Measurements from ENCODE around the gene DLG2. TPM values are rescaled to one million over a fixed set of nuclear protein-coding genes. Genes with fewer than 3 reads are reported as not detected.
"Not testable (repeated sequence)": the region's sequence is repeated elsewhere in the genome, so short reads cannot be mapped to it uniquely, and the experiment has no call there.

DLG2 gene
- polyA plus RNA-seq, 6 donors from 2014 or later = 0.93 to 2.4 (median 1.3) TPM

DNA sequence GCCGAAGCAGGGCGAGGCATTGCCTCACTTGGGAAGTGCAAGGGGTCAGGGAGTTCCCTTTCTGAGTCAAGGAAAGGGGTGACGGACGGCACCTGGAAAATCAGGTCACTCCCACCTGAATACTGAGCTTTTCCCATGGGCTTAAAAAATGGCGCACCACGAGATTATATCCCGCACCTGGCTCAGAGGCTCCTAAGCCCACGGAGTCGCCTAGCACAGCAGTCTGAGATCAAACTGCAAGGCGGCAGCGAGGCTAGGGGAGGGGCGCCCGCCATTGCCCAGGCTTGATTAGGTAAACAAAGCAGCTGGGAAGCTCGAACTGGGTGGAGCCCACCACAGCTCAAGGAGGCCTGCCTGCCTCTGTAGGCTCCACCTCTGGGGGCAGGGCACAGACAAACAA is 2039.3 kb downstream of the DLG2 start:
- not testable (repeated sequence) for ATAC-seq (ENCODE audit: low read depth in 2 of 2); H3K4me1 Mint-ChIP-seq; H3K9me3 Mint-ChIP-seq; H3K4me3 Mint-ChIP-seq; DNase-seq; H3K36me3 Mint-ChIP-seq; H3K27ac Mint-ChIP-seq
- H3K27me3 Mint-ChIP-seq = peaks cover 5 to 17% (median 7%) of the 10 kb centered on the region in 3 donors

DNA sequence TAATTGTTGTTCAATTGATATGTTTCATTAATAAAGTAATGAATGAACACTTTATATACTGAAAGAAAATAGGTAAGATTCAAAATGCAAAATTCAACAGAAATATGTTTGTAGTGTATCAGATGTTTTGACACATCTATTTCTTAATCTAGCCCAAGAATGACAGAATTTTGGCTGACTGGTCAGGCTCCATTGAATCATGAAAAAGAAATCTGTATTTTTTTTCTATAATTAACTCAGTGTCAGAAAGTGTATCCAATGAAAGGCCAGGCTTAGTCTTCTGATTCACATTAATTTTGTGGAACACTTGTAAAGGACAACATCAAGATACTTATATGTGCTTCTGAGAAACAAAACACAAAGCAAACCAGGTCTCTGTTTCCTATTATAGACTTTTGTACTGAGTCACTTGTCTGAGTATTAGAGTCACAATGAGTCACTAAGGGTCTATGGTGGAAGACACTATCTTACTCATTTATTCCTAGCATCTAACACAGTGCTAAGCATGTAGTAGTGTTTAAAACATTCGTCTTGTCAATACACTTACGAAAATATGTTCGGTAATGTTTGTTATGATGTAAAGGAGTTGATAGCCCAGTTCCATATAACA is 2043.3 kb downstream of the DLG2 start:
- H3K27ac Mint-ChIP-seq = no peak overlapping the region
- peaks cover 5 to 25% (median 11%) of the 10 kb centered on the region in 3 donors for H3K27me3 Mint-ChIP-seq
- peaks cover 0 to 9% (median 0%) of the 10 kb centered on the region in 7 donors for H3K9me3 Mint-ChIP-seq
- no peak for ATAC-seq (ENCODE audit: low read depth in 2 of 2)
- H3K36me3 Mint-ChIP-seq = no peaks in the 10 kb centered on the region
- no peak for DNase-seq
- H3K4me1 Mint-ChIP-seq = peaks cover 0 to 6% (median 0%) of the 10 kb centered on the region in 3 donors
- no peak overlapping the region for H3K4me3 Mint-ChIP-seq

DNA sequence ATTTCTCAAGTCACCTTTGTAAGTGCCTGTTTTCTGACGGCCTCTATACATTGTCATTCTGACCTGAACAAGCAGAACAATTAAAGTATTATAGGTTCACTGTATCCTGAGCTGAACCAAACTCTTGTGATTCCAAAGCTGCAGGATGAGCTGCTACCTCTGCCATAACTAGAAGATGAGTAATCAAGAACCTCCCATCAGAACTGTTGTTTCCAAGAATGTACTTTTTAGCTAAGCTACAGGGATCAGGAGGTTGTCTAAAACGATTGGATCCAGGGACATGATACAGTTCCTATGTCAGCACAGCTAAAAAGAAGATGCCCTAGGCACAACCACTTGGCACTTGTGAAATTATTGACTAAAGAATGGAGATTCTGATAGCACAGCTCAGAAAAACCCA is 2052.6 kb downstream of the DLG2 start:
- Mint-ChIP-seq H3K4me3 (no peak overlapping the region), H3K27ac (no peak overlapping the region), H3K4me1 (no peaks in the 10 kb centered on the region), H3K9me3 (no peaks in the 10 kb centered on the region), H3K36me3 (no peaks in the 10 kb centered on the region), H3K27me3 (peaks cover 13 to 28% (median 20%) of the 10 kb centered on the region in 3 donors)
- ATAC-seq (ENCODE audit: low read depth in 2 of 2) (no peak), DNase-seq (no peak)

DNA sequence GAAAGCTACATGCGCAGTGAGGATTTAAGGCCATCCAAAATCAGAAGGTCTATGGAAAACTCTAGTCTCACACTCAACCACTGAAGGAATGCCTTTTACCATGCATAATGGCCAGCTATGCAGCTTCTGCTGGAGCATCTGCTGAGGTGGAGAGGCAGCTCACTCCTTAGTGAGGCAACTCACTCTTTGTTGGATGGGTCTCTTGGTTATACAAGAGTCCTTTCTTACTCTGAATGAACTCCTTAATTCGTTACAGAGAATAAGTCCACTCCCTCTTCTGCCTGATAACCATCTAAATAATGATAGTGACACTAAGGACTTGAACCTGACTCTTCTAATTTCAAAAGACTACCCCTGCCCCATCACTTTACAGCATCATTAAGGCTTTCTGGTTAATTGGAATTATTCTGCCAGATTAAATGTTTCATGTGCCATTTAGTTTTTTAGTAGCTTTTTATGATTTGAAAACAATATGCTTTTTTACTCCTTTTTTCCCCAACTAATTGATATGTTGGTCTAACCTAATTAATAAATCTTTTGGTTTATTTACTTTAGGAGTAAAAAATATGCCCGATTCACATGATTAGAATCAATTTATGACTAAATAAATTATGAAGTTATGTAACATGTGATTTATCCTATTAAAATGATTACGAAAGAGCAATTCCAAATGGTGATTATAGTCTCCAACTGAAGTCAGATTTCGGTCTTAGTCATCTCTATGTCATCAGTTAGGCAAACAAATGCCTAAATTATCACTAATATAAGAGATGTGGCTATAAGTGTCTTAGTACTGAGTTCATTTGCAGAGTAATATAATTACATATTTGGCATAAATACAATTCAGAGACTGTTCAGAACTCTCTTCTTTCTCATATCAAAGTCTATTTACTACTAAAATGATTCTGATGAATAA is 2054.3 kb downstream of the DLG2 start:
- no peak overlapping the region for H3K4me3 Mint-ChIP-seq
- no peak for ATAC-seq (ENCODE audit: low read depth in 2 of 2)
- no peaks in the 10 kb centered on the region for H3K9me3 Mint-ChIP-seq
- DNase-seq = no peak
- H3K27me3 Mint-ChIP-seq = peaks cover 26 to 38% (median 34%) of the 10 kb centered on the region in 3 donors
- no peak overlapping the region for H3K27ac Mint-ChIP-seq
- peaks cover 0 to 6% of the 10 kb centered on the region in 2 donors for H3K36me3 Mint-ChIP-seq
- no peaks in the 10 kb centered on the region for H3K4me1 Mint-ChIP-seq

DNA sequence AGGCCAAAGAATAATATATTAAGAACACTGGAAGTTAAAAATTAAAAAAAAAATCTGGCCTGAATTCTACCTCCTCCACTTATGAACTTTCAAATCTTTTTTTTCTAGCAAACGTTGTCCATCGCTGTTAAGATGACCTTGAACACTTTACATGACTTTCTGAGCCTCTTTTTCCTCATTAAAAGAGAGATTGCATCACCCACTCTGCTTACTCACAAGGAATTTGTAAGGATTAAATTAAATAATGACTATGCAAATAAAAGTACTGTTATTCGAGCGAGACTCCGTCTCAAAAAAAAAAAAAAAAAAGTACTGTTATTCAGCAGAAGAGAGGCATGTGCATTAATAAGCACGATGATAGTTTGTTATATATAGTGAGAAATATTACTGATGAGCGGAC is 2055.8 kb downstream of the DLG2 start:
- H3K36me3 Mint-ChIP-seq = peaks cover 0 to 8% of the 10 kb centered on the region in 2 donors
- DNase-seq = no peak
- H3K9me3 Mint-ChIP-seq = no peaks in the 10 kb centered on the region
- H3K4me1 Mint-ChIP-seq = no peaks in the 10 kb centered on the region
- no peak overlapping the region for H3K27ac Mint-ChIP-seq
- peaks cover 33 to 46% (median 40%) of the 10 kb centered on the region in 3 donors for H3K27me3 Mint-ChIP-seq
- H3K4me3 Mint-ChIP-seq = no peak overlapping the region
- ATAC-seq (ENCODE audit: low read depth in 2 of 2) = no peak

DNA sequence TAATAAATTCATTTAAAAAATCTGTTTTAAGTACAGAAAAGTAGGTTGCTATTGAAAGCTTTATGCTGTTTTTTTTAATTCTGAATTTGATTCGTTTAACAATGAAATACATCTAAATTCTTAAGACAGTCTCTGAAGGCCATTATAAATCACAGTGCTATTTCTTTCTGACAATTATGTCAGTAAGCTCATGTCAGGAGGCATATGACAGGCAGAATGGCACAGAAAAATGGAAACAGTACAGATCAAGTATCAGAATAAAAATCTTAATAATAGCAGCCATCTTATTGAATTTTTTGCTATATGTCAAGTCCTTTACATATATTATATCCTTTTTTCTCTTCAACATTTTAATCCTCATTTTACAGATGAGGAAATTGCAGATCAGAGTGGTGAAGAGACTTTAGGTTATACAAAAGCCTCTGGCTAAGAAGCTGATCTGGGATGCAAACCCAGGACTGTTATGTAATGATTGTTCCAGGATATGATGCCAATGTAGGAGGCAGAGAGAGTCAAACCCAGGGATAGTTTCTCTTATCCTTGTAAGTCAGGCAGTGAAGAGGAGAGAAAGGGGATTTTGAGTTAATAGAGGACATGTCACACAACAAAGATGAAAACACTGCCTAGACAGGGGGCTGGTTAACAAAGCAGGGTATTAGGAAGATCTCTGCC is 2057.9 kb downstream of the DLG2 start:
- H3K4me1 Mint-ChIP-seq = no peaks in the 10 kb centered on the region
- peak overlapping the region in 1 of 6 donors; percentile 88 for H3K27ac Mint-ChIP-seq

DNA sequence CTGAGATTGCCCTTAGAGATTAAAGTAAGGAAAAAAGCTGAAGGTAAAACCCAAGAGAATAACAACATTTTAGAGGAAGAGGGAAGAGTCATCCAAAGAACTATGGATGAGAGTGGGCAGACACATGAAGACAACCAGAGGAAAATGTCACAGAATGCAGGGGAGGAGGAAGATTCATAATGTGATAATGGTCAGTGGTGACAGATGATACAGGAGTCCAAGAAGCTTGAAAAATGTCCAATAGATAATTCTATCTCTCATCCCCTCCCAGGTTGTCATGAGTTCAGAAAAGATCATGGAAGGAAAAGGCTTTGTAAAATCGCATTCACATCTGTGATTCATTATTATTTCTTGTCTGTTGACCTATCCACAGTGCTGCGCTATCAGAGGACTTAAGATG is 2058.6 kb downstream of the DLG2 start:
- ATAC-seq (ENCODE audit: low read depth in 2 of 2) = no peak
- H3K4me1 Mint-ChIP-seq = no peaks in the 10 kb centered on the region
- no peak overlapping the region for H3K27ac Mint-ChIP-seq

More for the DNA sequence above, 2057.9 kb downstream of the DLG2 start:
- peaks cover 36 to 40% (median 40%) of the 10 kb centered on the region in 3 donors for H3K27me3 Mint-ChIP-seq
- no peaks in the 10 kb centered on the region for H3K9me3 Mint-ChIP-seq
- H3K36me3 Mint-ChIP-seq = peaks cover 0 to 8% of the 10 kb centered on the region in 2 donors
- no peak for DNase-seq
- H3K4me3 Mint-ChIP-seq = no peak overlapping the region
- ATAC-seq (ENCODE audit: low read depth in 2 of 2) = no peak

DNA sequence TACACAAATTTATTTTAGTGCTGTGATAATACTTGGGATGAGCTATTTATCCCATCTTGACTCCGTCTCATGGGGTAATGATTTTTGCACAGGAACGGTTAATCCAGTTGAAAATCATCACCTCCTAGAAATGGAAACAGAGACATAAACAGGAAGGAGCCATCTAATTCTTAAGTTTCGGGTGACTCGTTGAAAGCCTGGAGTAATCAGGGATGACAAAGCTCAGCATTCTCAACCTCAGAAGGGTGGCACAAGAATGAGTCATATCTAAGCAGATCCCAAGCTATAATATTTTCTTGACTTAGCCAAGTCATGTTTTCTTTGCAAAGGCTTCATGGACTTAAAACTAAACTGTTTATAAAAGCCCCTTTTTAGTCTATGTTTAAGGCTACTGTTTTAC is 2060.2 kb downstream of the DLG2 start:
- no peak for DNase-seq
- Mint-ChIP-seq H3K9me3 (no peaks in the 10 kb centered on the region), H3K36me3 (peaks cover 0 to 8% of the 10 kb centered on the region in 2 donors), H3K27ac (no peak overlapping the region), H3K4me1 (no peaks in the 10 kb centered on the region), H3K27me3 (peaks cover 31 to 40% (median 32%) of the 10 kb centered on the region in 3 donors), H3K4me3 (no peak overlapping the region)
- ATAC-seq (ENCODE audit: low read depth in 2 of 2) = no peak

More for the DNA sequence above, 2058.6 kb downstream of the DLG2 start:
- Mint-ChIP-seq H3K9me3 (no peaks in the 10 kb centered on the region), H3K27me3 (peaks cover 34 to 40% (median 36%) of the 10 kb centered on the region in 3 donors), H3K4me3 (no peak overlapping the region), H3K36me3 (peaks cover 0 to 8% of the 10 kb centered on the region in 2 donors)
- no peak for DNase-seq

DNA sequence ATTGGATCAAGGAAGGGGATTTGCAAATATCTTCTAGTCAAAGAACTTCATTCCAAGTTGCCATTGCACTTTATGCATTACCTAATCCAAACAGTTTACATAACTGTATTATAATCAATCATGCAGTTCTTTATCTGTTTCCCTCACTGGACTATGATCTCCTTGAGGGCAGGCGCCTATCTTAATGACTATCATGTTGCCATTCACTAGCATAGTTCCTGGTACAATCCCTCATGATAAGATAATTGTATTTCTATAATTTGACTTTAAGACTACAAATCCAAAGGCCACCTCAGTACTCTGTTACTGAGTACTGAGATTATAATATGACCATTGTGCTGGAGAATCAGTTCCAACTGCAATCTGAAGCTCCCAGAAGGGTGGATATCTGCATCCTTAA is 2062.3 kb downstream of the DLG2 start:
- Mint-ChIP-seq H3K4me3 (no peak overlapping the region), H3K27me3 (peaks cover 23 to 30% (median 24%) of the 10 kb centered on the region in 3 donors), H3K36me3 (peaks cover 0 to 8% of the 10 kb centered on the region in 2 donors), H3K27ac (no peak overlapping the region), H3K4me1 (peaks cover 0 to 4% (median under 1%) of the 10 kb centered on the region in 3 donors), H3K9me3 (no peaks in the 10 kb centered on the region)
- no peak for ATAC-seq (ENCODE audit: low read depth in 2 of 2)
- no peak for DNase-seq

DNA sequence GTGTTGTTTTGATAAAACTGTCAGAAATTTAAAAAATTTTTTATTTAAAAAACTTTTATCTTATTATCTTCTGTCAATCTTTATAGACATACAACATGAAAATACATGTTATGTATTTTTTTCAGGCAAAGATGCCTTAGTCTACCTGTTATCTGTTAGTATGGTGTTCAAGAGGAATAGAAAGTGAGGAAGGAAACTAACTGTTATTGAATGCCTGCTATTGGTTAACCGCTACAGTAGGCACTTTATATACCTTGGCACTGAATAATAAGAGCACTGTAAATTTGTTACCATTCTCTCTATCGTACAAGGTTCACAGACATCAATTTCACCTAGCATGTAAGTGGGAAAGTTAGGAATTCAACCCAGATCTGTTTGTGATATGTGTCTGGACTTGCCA is 2068.9 kb downstream of the DLG2 start:
- peak; percentile 4 for DNase-seq
- peaks cover 0 to 3% (median 0%) of the 10 kb centered on the region in 7 donors for H3K9me3 Mint-ChIP-seq
- H3K27ac Mint-ChIP-seq = peak overlapping the region; percentile 4 to 87 (median 74)
- peaks cover 0 to 6% of the 10 kb centered on the region in 2 donors for H3K36me3 Mint-ChIP-seq
- H3K27me3 Mint-ChIP-seq = peaks cover 0 to 6% (median 0%) of the 10 kb centered on the region in 3 donors
- peaks cover 38 to 55% (median 55%) of the 10 kb centered on the region in 3 donors for H3K4me1 Mint-ChIP-seq
- ATAC-seq (ENCODE audit: low read depth in 2 of 2) = peak; percentile 73
- peak overlapping the region; percentile 9 to 82 (median 68) for H3K4me3 Mint-ChIP-seq

DNA sequence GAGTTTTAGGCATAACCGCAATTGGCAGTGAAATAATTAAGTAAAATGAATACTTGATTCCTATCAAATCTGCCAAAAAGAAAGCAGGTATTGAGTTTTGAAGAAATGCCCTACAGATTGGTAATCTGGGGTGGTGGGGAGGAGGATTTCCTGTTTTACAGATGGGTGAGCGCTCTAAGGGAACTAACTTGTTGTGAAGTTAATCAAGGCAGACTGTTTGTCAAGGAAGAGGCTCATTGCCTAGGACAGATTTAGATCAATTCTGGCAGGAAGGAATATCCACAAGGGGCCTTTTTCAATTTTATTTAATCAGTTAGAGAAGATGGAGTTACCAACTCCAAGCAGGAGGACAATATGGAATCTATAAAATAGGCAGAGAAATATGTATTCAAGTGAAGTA is 2069.5 kb downstream of the DLG2 start:
- ATAC-seq (ENCODE audit: low read depth in 2 of 2) = peak; percentile 87 to 89
- peaks cover 0 to 6% of the 10 kb centered on the region in 2 donors for H3K36me3 Mint-ChIP-seq
- DNase-seq = peak; percentile 25
- peaks cover 0 to 6% (median 0%) of the 10 kb centered on the region in 3 donors for H3K27me3 Mint-ChIP-seq
- peak overlapping the region in 5 of 6 donors; percentile 66 to 94 (median 75) for H3K27ac Mint-ChIP-seq
- H3K9me3 Mint-ChIP-seq = peaks cover 0 to 3% (median 0%) of the 10 kb centered on the region in 7 donors
- peaks cover 38 to 55% (median 55%) of the 10 kb centered on the region in 3 donors for H3K4me1 Mint-ChIP-seq
- H3K4me3 Mint-ChIP-seq = peak overlapping the region; percentile 22 to 82 (median 64)

DNA sequence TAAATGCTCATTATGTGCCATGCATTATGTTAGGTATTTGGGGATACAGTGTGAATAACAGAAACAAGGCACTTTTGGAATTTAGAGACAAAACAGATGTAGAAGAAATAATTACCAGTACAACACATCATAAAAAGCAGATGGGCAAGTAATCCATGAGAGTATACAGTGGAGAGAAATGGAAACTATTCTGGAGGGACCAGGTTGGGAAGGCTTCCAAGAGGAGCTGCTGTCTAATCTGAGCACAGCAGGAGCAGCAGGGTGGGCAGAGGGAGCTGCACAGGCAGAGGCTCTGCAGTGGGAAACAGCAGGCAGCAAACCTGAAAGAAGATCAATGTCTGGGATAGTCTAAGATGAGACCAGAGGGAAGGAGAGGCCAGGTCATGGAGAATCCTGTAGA is 2072.3 kb downstream of the DLG2 start:
- Mint-ChIP-seq H3K27ac (peak overlapping the region in 2 of 6 donors; percentile 53 to 64), H3K9me3 (peaks cover 0 to 3% (median 0%) of the 10 kb centered on the region in 7 donors), H3K4me1 (peaks cover 38 to 55% (median 51%) of the 10 kb centered on the region in 3 donors), H3K36me3 (peaks cover 0 to 6% of the 10 kb centered on the region in 2 donors), H3K4me3 (peak overlapping the region in 3 of 8 donors; percentile 7 to 79 (median 51)), H3K27me3 (peaks cover 0 to 15% (median 11%) of the 10 kb centered on the region in 3 donors)
- no peak for ATAC-seq (ENCODE audit: low read depth in 2 of 2)
- DNase-seq = no peak
